NCI-H1092 treated with DMSO at 0.1 percent for 48 hours (cell line): Measurements from ENCODE around the gene GDF11.

ENCODE experiments used
- DNase-seq: peaks from one replicate; lab custom pipeline; 2025; lab: John Stamatoyannopoulos, UW

GDF11 gene

GRCh38 chr12:55795950-55796349 lies 53.0 kb downstream of the GDF11 start:
- DNase-seq = no peak

DNA sequence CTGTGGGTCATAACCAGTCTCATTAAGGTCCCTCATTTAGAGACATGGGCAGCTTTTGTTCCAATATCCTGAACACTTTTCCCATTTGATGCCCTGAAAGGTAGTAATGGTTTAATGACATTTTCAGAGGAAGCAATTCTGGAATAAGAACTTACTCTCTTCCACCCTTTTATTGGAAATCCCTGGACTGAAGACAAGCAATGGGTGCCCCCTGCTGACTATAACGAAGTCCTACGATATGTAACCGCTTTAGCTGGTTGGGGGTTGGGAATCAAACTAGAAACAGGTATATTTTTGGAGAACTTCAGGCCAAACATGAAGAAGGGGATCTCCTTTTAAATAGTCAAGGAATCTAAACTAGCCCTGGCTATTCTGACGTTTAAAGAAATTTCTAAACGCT lies 54.1 kb downstream of the GDF11 start:
- DNase-seq = no peak

DNA sequence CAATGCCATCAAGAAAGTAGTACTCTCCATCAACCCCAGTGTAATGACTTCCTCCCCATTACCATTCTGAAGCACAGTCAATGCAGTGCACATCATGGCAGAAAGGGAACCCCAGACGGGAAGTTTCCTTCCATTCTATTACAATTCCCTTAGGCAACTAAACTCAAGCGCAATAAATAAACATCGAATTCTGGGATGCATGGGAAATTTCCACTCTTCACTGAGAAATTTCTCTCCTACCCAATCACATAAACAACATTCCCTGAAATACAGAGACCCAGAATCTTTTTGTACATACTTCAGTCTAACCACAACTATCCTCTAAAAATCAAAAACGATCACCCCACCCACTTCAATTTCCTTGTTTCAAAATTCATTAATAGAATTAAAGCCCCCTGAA lies 54.6 kb downstream of the GDF11 start:
- DNase-seq = no peak
